HG02884 (cell line): ENCODE data around the gene CRAT.
"Not testable (repeated sequence)": the region's sequence is repeated elsewhere in the genome, so short reads cannot be mapped to it uniquely, and the experiment has no call there.

Source experiments
- ATAC-seq: cut with Tn5 transposase; IDR thresholded peaks from one replicate; pipeline ENCODE4 v1.9.1; 2021; ENCODE audit warnings: mild to moderate bottlenecking, moderate library complexity; ENCODE audit not compliant: unreplicated experiment

The CRAT gene

GRCh38 chr9:129138476-129139232 lies 28.1 kb upstream of the CRAT start:
- ATAC-seq = no peak

- no peak for ATAC-seq
Measured at GRCh38 chr9:129138144-129138462, 27.5 kb upstream of the CRAT start.

GRCh38 chr9:129137292-129138143 lies 26.9 kb upstream of the CRAT start:
- no peak for ATAC-seq

GRCh38 chr9:129136446-129137035 lies 25.9 kb upstream of the CRAT start:
- no peak for ATAC-seq

GRCh38 chr9:129135476-129135875 lies 24.9 kb upstream of the CRAT start:
- no peak for ATAC-seq

GRCh38 chr9:129133082-129133481 lies 22.5 kb upstream of the CRAT start:
- no peak for ATAC-seq

GRCh38 chr9:129131300-129132145 lies 20.9 kb upstream of the CRAT start:
- ATAC-seq = no peak

GRCh38 chr9:129130791-129131190 lies 20.2 kb upstream of the CRAT start:
- no peak for ATAC-seq

GRCh38 chr9:129130271-129130670 lies 19.7 kb upstream of the CRAT start:
- not testable (repeated sequence) for ATAC-seq

- ATAC-seq = no peak
Measured at GRCh38 chr9:129128689-129129088, 18.1 kb upstream of the CRAT start.

GRCh38 chr9:129126749-129127618 lies 16.4 kb upstream of the CRAT start:
- ATAC-seq = no peak

GRCh38 chr9:129125478-129125877 lies 14.9 kb upstream of the CRAT start:
- ATAC-seq = no peak

- ATAC-seq = no peak
Measured at GRCh38 chr9:129124506-129125069, 14.0 kb upstream of the CRAT start.

- ATAC-seq = not testable (repeated sequence)
Measured at GRCh38 chr9:129122976-129123375, 12.4 kb upstream of the CRAT start.

- ATAC-seq = no peak
Measured at GRCh38 chr9:129122133-129122532, 11.5 kb upstream of the CRAT start.

- ATAC-seq = no peak
Measured at GRCh38 chr9:129121483-129121882, 10.9 kb upstream of the CRAT start.

GRCh38 chr9:129118799-129119198 lies 8.2 kb upstream of the CRAT start:
- no peak for ATAC-seq

- no peak for ATAC-seq
Measured at GRCh38 chr9:129113645-129114304, 3.2 kb upstream of the CRAT start.

GRCh38 chr9:129112526-129112925 lies 1.9 kb upstream of the CRAT start:
- ATAC-seq = not testable (repeated sequence)
